HCT116 (cell line): Measurements from ENCODE around the gene BDH1. TPM values are rescaled to one million over a fixed set of nuclear protein-coding genes. Genes with fewer than 3 reads are reported as not detected.

Source experiments
- ATAC-seq: fragments of 200-7000 bp; cut with Tn5 transposase; 2 replicates; pipeline ENCODE4 v1.9.1; 2020; ENCODE audit warnings: mild to moderate bottlenecking, moderate library complexity
- BruUV-seq: library from RNA; stranded (reverse); fragments of 400-500 nt; replicated peaks from 2 replicates; lab custom pipeline; 2021; lab: Mats Ljungman, UMichigan
- CTCF ChIA-PET: fragments of 300-600 bp; sonication (Branson Sonifier 250); formaldehyde crosslinking; loops from one replicate; lab custom pipeline; 2021; ENCODE audit warnings: antibody characterized with exemption; lab: Charles Lee
- POLR2A ChIA-PET: fragments of 300-600, 350-600 bp; sonication (Branson Sonifier 250); formaldehyde crosslinking; loops from one replicate; lab custom pipeline; 2021; ENCODE audit warnings: antibody characterized with exemption; lab: Charles Lee
- RAD21 ChIA-PET, 2 experiments: fragments of 300-600 bp; sonication (Branson Sonifier 250); formaldehyde crosslinking; loops; one replicate each; lab custom pipeline; 2023; ENCODE audit warnings: low total read pairs in 2 of 2; ENCODE audit not compliant: uncharacterized antibody in 2 of 2, unreplicated experiment in 2 of 2, low non-redundant PET in 1 of 2; lab: Charles Lee
- DNase-seq: peaks from one replicate; pipeline ENCODE4 v3.0.0-alpha.2; 2010; ENCODE audit warnings: low read depth, low spot score
- H2AFZ ChIP-seq: fragments of 200-600 bp; shearing (Covaris generic), sonication (generic); 2 replicates; pipeline ENCODE4 v1.6.1; 2017; ENCODE audit warnings: low read depth, mixed run types, mixed read lengths, antibody characterized with exemption, low read length; ENCODE audit not compliant: poor library complexity, severe bottlenecking
- H3K27ac ChIP-seq: 2 replicates; pipeline ENCODE4 v1.5.1; 2012; ENCODE audit warnings: low read depth, low read length
- H3K27me3 ChIP-seq: fragments of 200-600 bp; sonication (generic); 2 replicates; pipeline ENCODE4 v1.6.1; 2016; ENCODE audit warnings: mixed run types, low read length, mixed read lengths; ENCODE audit not compliant: insufficient read depth
- H3K36me3 ChIP-seq, 2 experiments: fragments of 200-500 bp in 1 of 2; fragments of 200-600 bp in 1 of 2; sonication (Bioruptor generic) in 1 of 2; sonication (generic) in 1 of 2; 2 replicates each; pipeline versions ENCODE4 v1.5.1 to v1.6.1; 2014 to 2016; ENCODE audit warnings: low read length in 2 of 2, inconsistent platforms in 1 of 2, mixed read lengths in 1 of 2, mixed run types in 1 of 2; ENCODE audit not compliant: insufficient read depth in 2 of 2, control insufficient read depth in 1 of 2
- H3K4me1 ChIP-seq, 2 experiments: fragments of 200-600 bp in 1 of 2; sonication (generic) in 1 of 2; 2 replicates each; pipeline versions ENCODE4 v1.5.1 to v1.6.1; 2012 to 2017; ENCODE audit warnings: low read length in 2 of 2, inconsistent platforms in 1 of 2, mild to moderate bottlenecking in 1 of 2, mixed read lengths in 1 of 2, mixed run types in 1 of 2, moderate library complexity in 1 of 2; ENCODE audit not compliant: insufficient read depth in 2 of 2, control insufficient read depth in 1 of 2
- H3K4me2 ChIP-seq: fragments of 200-600 bp; sonication (generic); 2 replicates; pipeline ENCODE4 v1.6.1; 2017; ENCODE audit warnings: mixed run types, low read length, mixed read lengths
- H3K4me3 ChIP-seq, 2 experiments: fragments of 200-600 bp in 1 of 2; sonication (generic) in 1 of 2; replicated peaks in 1 of 2; 2 replicates each; pipeline ENCODE4 v1.5.1; 2011 to 2016; ENCODE audit warnings: low read length in 2 of 2, control low read depth in 1 of 2, low read depth in 1 of 2, mild to moderate bottlenecking in 1 of 2, mixed read lengths in 1 of 2, mixed run types in 1 of 2
- H3K79me2 ChIP-seq: fragments of 200-600 bp; sonication (generic); 2 replicates; pipeline ENCODE4 v1.6.1; 2017; ENCODE audit warnings: mild to moderate bottlenecking, mixed run types, low read length, moderate library complexity, mixed read lengths; ENCODE audit not compliant: insufficient read depth
- H3K9ac ChIP-seq: fragments of 200-600 bp; sonication (generic); 2 replicates; pipeline ENCODE4 v1.6.1; 2016; ENCODE audit warnings: low read length, mixed read lengths
- H3K9me2 ChIP-seq: fragments of 200-600 bp; sonication (generic), shearing (Covaris generic); 2 replicates; pipeline ENCODE4 v1.6.1; 2017; ENCODE audit warnings: mixed run types, mild to moderate bottlenecking, moderate library complexity; ENCODE audit not compliant: insufficient read depth
- H3K9me3 ChIP-seq, 2 experiments: fragments of 200-500 bp in 1 of 2; fragments of 200-600 bp in 1 of 2; sonication (Bioruptor generic) in 1 of 2; sonication (generic) in 1 of 2; 2 replicates each; pipeline ENCODE4 v1.6.1; 2014 to 2017; ENCODE audit warnings: low read length in 2 of 2, mixed read lengths in 2 of 2, inconsistent platforms in 1 of 2, low read depth in 1 of 2, mild to moderate bottlenecking in 1 of 2, mixed run types in 1 of 2, moderate library complexity in 1 of 2; ENCODE audit not compliant: control insufficient read depth in 1 of 2, insufficient read depth in 1 of 2
- H4K20me1 ChIP-seq: fragments of 200-600 bp; sonication (generic), shearing (Covaris generic); 2 replicates; pipeline ENCODE4 v1.6.1; 2017; ENCODE audit warnings: mixed run types, mild to moderate bottlenecking, moderate library complexity; ENCODE audit not compliant: insufficient read depth
- CBX3 ChIP-seq: IDR thresholded peaks from 2 replicates; pipeline ENCODE4 v1.6.1; 2012; ENCODE audit warnings: low read depth
- CTCF ChIP-seq, 3 experiments: fragments of 200-600 bp in 1 of 3; sonication (generic) in 1 of 3; IDR thresholded peaks in 2 of 3; conservative IDR thresholded peaks in 1 of 3; 2 replicates each; pipeline ENCODE4 v1.5.1; 2012 to 2017; ENCODE audit warnings: low read depth in 2 of 3, low read length in 2 of 3, antibody characterized with exemption in 1 of 3, borderline replicate concordance in 1 of 3, control low read depth in 1 of 3, mild to moderate bottlenecking in 1 of 3, mixed read lengths in 1 of 3, mixed run types in 1 of 3, moderate library complexity in 1 of 3; ENCODE audit not compliant: insufficient read depth in 1 of 3
- EGR1 ChIP-seq: IDR thresholded peaks from 2 replicates; pipeline ENCODE4 v1.6.1; 2012; ENCODE audit warnings: low read depth
- EZH2 ChIP-seq: fragments of 200-600 bp; sonication (generic); IDR thresholded peaks from 2 replicates; pipeline ENCODE4 v1.6.1; 2017; ENCODE audit warnings: antibody characterized with exemption, mixed run types
- FOSL1 ChIP-seq: IDR thresholded peaks from 2 replicates; pipeline ENCODE4 v1.6.1; 2012; ENCODE audit warnings: low read depth
- JUND ChIP-seq: IDR thresholded peaks from 2 replicates; pipeline ENCODE4 v1.6.1; 2012
- POLR2A ChIP-seq: IDR thresholded peaks from 2 replicates; pipeline ENCODE4 v1.7.0; 2011; ENCODE audit warnings: borderline replicate concordance; ENCODE audit not compliant: insufficient read depth, insufficient read length; ENCODE audit errors: extremely low read depth
- RAD21 ChIP-seq: IDR thresholded peaks from 2 replicates; pipeline ENCODE4 v1.6.1; 2012; ENCODE audit warnings: low read depth, mild to moderate bottlenecking
- SIN3A ChIP-seq: IDR thresholded peaks from 2 replicates; pipeline ENCODE4 v1.6.1; 2012; ENCODE audit warnings: low read depth
- SRF ChIP-seq: IDR thresholded peaks from 2 replicates; pipeline ENCODE4 v1.6.1; 2012; ENCODE audit warnings: low read depth
- TCF7L2 ChIP-seq: IDR thresholded peaks from 2 replicates; pipeline ENCODE4 v1.7.0; 2011; ENCODE audit warnings: borderline replicate concordance, inconsistent platforms; ENCODE audit not compliant: insufficient read depth, insufficient read length; ENCODE audit errors: extremely low read depth
- ZBTB33 ChIP-seq: IDR thresholded peaks from 2 replicates; pipeline ENCODE4 v1.6.1; 2011; ENCODE audit warnings: mild to moderate bottlenecking, low read length, moderate library complexity; ENCODE audit not compliant: insufficient replicate concordance; ENCODE audit errors: extremely low read depth
- ZFX ChIP-seq: fragments of 450-650 bp; IDR thresholded peaks from 2 replicates; pipeline ENCODE4 v1.6.1; 2017
- intact Hi-C: fragments of 100-400 bp; cut with micrococcal nuclease; formaldehyde crosslinking; loops from 2 replicates; pipeline ENCODE4 v1.10.0; 2022
- total RNA-seq: library from RNA; stranded (reverse); gene quantifications from one replicate; pipeline ENCODE4 v1.2.1, GENCODE V29; 2021; ENCODE audit not compliant: unreplicated experiment
- TF ChIP-seq, protein P1 (sequence below): IDR thresholded peaks from 2 replicates; pipeline ENCODE4 v1.6.1; 2012
- TF ChIP-seq, protein P2 (sequence below): IDR thresholded peaks from 2 replicates; pipeline ENCODE4 v1.6.1; 2012

The BDH1 gene
- total RNA-seq, 1 experiment from 2014 or later: 26.6 TPM

DNA sequence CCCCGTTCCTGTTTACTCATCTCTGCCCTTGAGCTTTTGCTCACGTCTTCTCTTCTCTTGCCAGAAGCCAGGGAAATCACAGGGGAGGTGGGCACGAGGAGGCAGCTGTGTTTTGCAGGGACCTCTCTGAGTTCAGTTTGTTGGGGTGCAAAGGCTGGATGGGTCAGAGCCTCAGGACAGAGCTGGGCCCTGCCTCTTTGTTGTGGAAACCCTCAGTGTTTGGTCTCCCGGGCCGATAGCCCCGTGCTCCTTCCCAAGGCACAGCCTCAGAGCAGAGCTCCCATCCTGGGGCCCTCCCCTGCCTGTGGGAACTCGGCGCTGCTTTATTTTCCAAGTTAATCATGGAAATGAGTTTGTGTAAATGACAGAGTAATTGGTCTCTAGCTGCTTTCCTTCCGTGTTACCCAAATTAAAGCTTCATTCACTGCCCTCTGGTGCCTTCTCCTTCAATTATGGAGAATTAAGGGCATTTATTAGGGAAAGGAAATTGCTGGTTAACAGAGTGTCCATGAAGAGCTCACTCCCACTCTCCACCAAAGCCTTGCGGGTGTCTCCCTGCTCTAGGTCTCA, 40.9 kb downstream of the BDH1 start:
- no peak overlapping the region for H3K9ac ChIP-seq
- H3K9me3 ChIP-seq: no peaks in the 10 kb centered on the region
- no peaks in the 10 kb centered on the region for H4K20me1 ChIP-seq
- intact Hi-C loops: loop anchor here (5.0 kb wide), 1 partner anchor 243 kb away; no protein-coding TSS in a partner anchor
- no peaks in the 10 kb centered on the region for H3K79me2 ChIP-seq
- CTCF ChIA-PET: no interaction called here
- 0 out of 4 replicates have a peak, but pooled peaks cover 0 to 8% of the 10 kb centered on the region in 2 experiments for H3K36me3 ChIP-seq
- no peak overlapping the region for H2AFZ ChIP-seq
- BruUV-seq: no TSS peak
- TF ChIP-seq ZFX (no peak), POLR2A (no peak), RAD21 (no peak), ZBTB33 (no peak), CBX3 (no peak), SIN3A (no peak), SRF (no peak), CTCF (IDR thresholded peaks at IDR 0.05 in 2 of 3, conservative IDR thresholded peaks at IDR 0.05 in 1 of 3; ENCODE audit: borderline replicate concordance in 1 of 3, insufficient read depth in 1 of 3, low read depth in 2 of 3, low read length in 2 of 3) (no peak), EZH2 (no peak), FOSL1 (no peak), EGR1 (no peak), TCF7L2 (no peak), JUND (no peak)
- TF ChIP-seq, protein P1, sequence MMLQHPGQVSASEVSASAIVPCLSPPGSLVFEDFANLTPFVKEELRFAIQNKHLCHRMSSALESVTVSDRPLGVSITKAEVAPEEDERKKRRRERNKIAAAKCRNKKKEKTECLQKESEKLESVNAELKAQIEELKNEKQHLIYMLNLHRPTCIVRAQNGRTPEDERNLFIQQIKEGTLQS: no peak
- TF ChIP-seq, protein P2, sequence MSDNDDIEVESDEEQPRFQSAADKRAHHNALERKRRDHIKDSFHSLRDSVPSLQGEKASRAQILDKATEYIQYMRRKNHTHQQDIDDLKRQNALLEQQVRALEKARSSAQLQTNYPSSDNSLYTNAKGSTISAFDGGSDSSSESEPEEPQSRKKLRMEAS: no peak
- TF ChIP-seq, all 23 proteins: peak for 0
- no peak overlapping the region for H3K27ac ChIP-seq
- H3K9me2 ChIP-seq: no peaks in the 10 kb centered on the region
- no peaks in the 10 kb centered on the region for H3K27me3 ChIP-seq
- H3K4me3 ChIP-seq: no peak overlapping the region
- no peak for DNase-seq
- ATAC-seq: no peak
- POLR2A ChIA-PET: no interaction called here
- peaks cover 9 to 23% of the 10 kb centered on the region in 2 experiments for H3K4me1 ChIP-seq
- RAD21 ChIA-PET: no interaction called here
- H3K4me2 ChIP-seq: no peak overlapping the region
